ENCODE results near the gene PTPRN2.
"Not testable (repeated sequence)": the region's sequence is repeated elsewhere in the genome, so short reads cannot be mapped to it uniquely, and the experiment has no call there.

PTPRN2 gene

GRCh38 chr7:158174947-158175346 lies 412.7 kb downstream of the PTPRN2 start:
- DNase-seq (ENCODE audit: low spot score): no peak

GRCh38 chr7:158167373-158167772 lies 420.2 kb downstream of the PTPRN2 start:
- no peak for DNase-seq (ENCODE audit: low spot score)

- no peak for DNase-seq (ENCODE audit: low spot score)
Measured at GRCh38 chr7:158166386-158167340, 421.0 kb downstream of the PTPRN2 start.

- no peak for DNase-seq (ENCODE audit: low spot score)
Measured at GRCh38 chr7:158165711-158166110, 421.9 kb downstream of the PTPRN2 start.

GRCh38 chr7:158164101-158165095 lies 423.2 kb downstream of the PTPRN2 start:
- DNase-seq (ENCODE audit: low spot score): no peak

- DNase-seq (ENCODE audit: low spot score): no peak
Measured at GRCh38 chr7:158161194-158161593, 426.4 kb downstream of the PTPRN2 start.

- DNase-seq (ENCODE audit: low spot score): no peak
Measured at GRCh38 chr7:158160199-158160598, 427.4 kb downstream of the PTPRN2 start.

- no peak for DNase-seq (ENCODE audit: low spot score)
Measured at GRCh38 chr7:158157460-158157859, 430.2 kb downstream of the PTPRN2 start.

GRCh38 chr7:158151273-158151672 lies 436.4 kb downstream of the PTPRN2 start:
- not testable (repeated sequence) for DNase-seq (ENCODE audit: low spot score)

GRCh38 chr7:158150234-158150633 lies 437.4 kb downstream of the PTPRN2 start:
- DNase-seq (ENCODE audit: low spot score): no peak

- not testable (repeated sequence) for DNase-seq (ENCODE audit: low spot score)
Measured at GRCh38 chr7:158147431-158147830, 440.2 kb downstream of the PTPRN2 start.

- DNase-seq (ENCODE audit: low spot score): no peak
Measured at GRCh38 chr7:158145370-158145769, 442.3 kb downstream of the PTPRN2 start.

- DNase-seq (ENCODE audit: low spot score): no peak
Measured at GRCh38 chr7:158143196-158144120, 444.2 kb downstream of the PTPRN2 start.

GRCh38 chr7:158142657-158143056 lies 445.0 kb downstream of the PTPRN2 start:
- DNase-seq (ENCODE audit: low spot score): no peak

GRCh38 chr7:158141806-158142518 lies 445.7 kb downstream of the PTPRN2 start:
- DNase-seq (ENCODE audit: low spot score): no peak

- no peak for DNase-seq (ENCODE audit: low spot score)
Measured at GRCh38 chr7:158141221-158141582, 446.4 kb downstream of the PTPRN2 start.

GRCh38 chr7:158140538-158141220 lies 446.9 kb downstream of the PTPRN2 start:
- no peak for DNase-seq (ENCODE audit: low spot score)

- no peak for DNase-seq (ENCODE audit: low spot score)
Measured at GRCh38 chr7:158139499-158139898, 448.1 kb downstream of the PTPRN2 start.

- no peak for DNase-seq (ENCODE audit: low spot score)
Measured at GRCh38 chr7:158138329-158138597, 449.4 kb downstream of the PTPRN2 start.

- no peak for DNase-seq (ENCODE audit: low spot score)
Measured at GRCh38 chr7:158137516-158138328, 449.9 kb downstream of the PTPRN2 start.

All from hematopoietic multipotent progenitor cell treated with erythropoietin and hydrocortisone succinate and interleukin-3 and kit ligand, for 15 days (in vitro differentiated cells).